Calu3 (cell line): Measurements from ENCODE around the gene SDHC. TPM values are rescaled to one million over a fixed set of nuclear protein-coding genes. Genes with fewer than 3 reads are reported as not detected.

Experiments used
- BruUV-seq: library from RNA; stranded (reverse); fragments of 400-500 nt; replicated peaks from 2 replicates; lab custom pipeline; 2021; lab: Mats Ljungman, UMichigan
- CTCF ChIA-PET: fragments of 300-600 bp; sonication (Branson Sonifier 250); formaldehyde crosslinking; loops from one replicate; lab custom pipeline; 2022; ENCODE audit warnings: antibody characterized with exemption; lab: Charles Lee
- DNase-seq: peaks from one replicate; pipeline ENCODE4 v3.0.0; 2022
- H3K27ac Mint-ChIP-seq: one replicate; pipeline ENCODE4 v1.8.0; 2022; ENCODE audit warnings: mixed read lengths; ENCODE audit not compliant: unreplicated experiment
- H3K27me3 Mint-ChIP-seq: one replicate; pipeline ENCODE4 v1.8.0; 2022; ENCODE audit warnings: mixed read lengths; ENCODE audit not compliant: unreplicated experiment
- H3K36me3 Mint-ChIP-seq: one replicate; pipeline ENCODE4 v1.8.0; 2022; ENCODE audit warnings: mild to moderate bottlenecking, moderate library complexity, mixed read lengths; ENCODE audit not compliant: insufficient read depth, unreplicated experiment
- H3K4me1 Mint-ChIP-seq: one replicate; pipeline ENCODE4 v1.8.0; 2022; ENCODE audit warnings: mild to moderate bottlenecking, low read depth, mixed read lengths; ENCODE audit not compliant: unreplicated experiment
- H3K4me3 Mint-ChIP-seq: one replicate; pipeline ENCODE4 v1.8.0; 2022; ENCODE audit warnings: mild to moderate bottlenecking, low read depth, moderate library complexity, mixed read lengths; ENCODE audit not compliant: unreplicated experiment
- H3K9me3 Mint-ChIP-seq: one replicate; pipeline ENCODE4 v1.8.0; 2022; ENCODE audit warnings: low read depth, mixed read lengths; ENCODE audit not compliant: unreplicated experiment
- intact Hi-C: fragments of 100-400 bp; cut with micrococcal nuclease; formaldehyde crosslinking; loops from one replicate; pipeline ENCODE4 v1.10.0; 2022; ENCODE audit not compliant: unreplicated experiment
- total RNA-seq: library from RNA; stranded (reverse); gene quantifications from 2 replicates; pipeline ENCODE4 v1.2.3, GENCODE V29; 2022
- TF ChIP-seq, protein P1 (sequence below): fragments of 200-600 bp; IDR thresholded peaks from one replicate; pipeline ENCODE4 v1.8.0; 2022; ENCODE audit warnings: antibody characterized with exemption; ENCODE audit not compliant: unreplicated experiment

The SDHC gene
- total RNA-seq, 1 experiment from 2014 or later, result 245 TPM

DNA sequence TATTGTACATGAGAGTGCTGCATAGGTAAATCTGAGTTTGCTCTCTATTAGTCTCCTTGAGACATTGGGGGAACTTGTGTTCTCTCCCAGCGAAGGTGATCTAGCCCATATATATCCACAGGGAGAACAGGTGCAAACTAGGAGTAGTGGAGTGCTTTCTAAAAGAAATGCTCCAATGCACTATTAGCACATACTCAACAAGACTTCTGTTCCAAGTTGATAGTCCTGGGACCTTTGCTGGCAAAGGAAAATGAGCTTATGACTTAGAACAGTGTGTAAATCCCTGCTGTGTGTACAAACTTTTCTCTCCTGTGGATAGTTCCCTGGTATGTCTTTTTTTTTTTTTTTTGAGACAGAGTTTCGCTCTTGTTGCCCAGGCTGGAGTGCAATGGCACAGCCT is 28.0 kb downstream of the SDHC start:
- Mint-ChIP-seq H3K27me3 (no peaks in the 10 kb centered on the region), H3K4me3 (no peak overlapping the region), H3K36me3 (peaks cover 35% of the 10 kb centered on the region), H3K27ac (no peak overlapping the region), H3K9me3 (no peaks in the 10 kb centered on the region), H3K4me1 (no peaks in the 10 kb centered on the region)
- intact Hi-C loops, result no loop called here
- TF ChIP-seq, protein P1, sequence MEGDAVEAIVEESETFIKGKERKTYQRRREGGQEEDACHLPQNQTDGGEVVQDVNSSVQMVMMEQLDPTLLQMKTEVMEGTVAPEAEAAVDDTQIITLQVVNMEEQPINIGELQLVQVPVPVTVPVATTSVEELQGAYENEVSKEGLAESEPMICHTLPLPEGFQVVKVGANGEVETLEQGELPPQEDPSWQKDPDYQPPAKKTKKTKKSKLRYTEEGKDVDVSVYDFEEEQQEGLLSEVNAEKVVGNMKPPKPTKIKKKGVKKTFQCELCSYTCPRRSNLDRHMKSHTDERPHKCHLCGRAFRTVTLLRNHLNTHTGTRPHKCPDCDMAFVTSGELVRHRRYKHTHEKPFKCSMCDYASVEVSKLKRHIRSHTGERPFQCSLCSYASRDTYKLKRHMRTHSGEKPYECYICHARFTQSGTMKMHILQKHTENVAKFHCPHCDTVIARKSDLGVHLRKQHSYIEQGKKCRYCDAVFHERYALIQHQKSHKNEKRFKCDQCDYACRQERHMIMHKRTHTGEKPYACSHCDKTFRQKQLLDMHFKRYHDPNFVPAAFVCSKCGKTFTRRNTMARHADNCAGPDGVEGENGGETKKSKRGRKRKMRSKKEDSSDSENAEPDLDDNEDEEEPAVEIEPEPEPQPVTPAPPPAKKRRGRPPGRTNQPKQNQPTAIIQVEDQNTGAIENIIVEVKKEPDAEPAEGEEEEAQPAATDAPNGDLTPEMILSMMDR, result no peak
- no peak for DNase-seq
- CTCF ChIA-PET, result interaction anchor here (0.6 kb wide), 1 partner anchor 611 kb away, joined by 6 read pairs; no protein-coding TSS in a partner anchor
- no TSS peak for BruUV-seq

DNA sequence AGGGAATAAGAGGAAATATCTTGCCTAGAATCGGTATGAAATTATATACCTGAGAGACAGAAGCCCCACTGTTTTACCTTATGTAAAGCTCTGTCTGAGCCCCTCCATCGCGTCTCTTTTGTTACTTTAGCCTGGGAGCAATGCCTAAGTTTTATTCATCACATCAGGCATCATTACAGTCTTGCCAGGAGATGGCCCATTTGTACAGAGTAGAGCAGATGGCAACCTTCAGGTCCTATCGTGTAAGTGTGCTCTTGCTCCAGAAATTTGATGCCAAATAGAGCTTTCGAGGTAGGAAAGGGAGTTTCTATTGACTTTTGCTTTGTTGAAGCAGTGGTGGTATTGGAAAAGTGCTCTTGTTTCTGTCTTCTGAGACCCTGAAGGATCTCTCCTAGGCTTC is 28.6 kb downstream of the SDHC start:
- Mint-ChIP-seq H3K9me3 (no peaks in the 10 kb centered on the region), H3K27ac (no peak overlapping the region), H3K36me3 (peaks cover 35% of the 10 kb centered on the region), H3K4me3 (no peak overlapping the region), H3K27me3 (no peaks in the 10 kb centered on the region), H3K4me1 (no peaks in the 10 kb centered on the region)
- no peak for DNase-seq
- TF ChIP-seq, protein P1, result no peak
- CTCF ChIA-PET, result no interaction called here
- no TSS peak for BruUV-seq
- intact Hi-C loops, result no loop called here

DNA sequence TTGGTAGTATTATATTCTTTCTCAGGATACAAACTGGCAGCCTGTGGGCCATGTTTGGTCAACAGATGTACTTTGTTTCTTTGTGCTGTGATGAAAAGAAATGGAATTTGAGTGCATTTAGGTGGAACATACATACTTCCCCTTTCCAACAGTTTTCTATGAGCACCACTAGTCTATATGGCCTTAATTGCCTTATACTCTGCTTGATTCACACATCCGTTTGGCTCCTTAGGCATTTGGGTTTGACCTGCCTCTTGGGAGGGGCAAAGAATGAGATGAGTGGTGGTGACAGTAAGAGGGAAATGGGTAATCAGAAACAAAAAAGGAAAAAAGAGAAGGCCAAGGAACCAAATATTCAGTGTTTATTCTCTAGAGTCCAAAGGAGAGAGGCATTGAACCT is 36.5 kb downstream of the SDHC start:
- TF ChIP-seq, protein P1, result no peak
- Mint-ChIP-seq H3K4me3 (no peak overlapping the region), H3K27me3 (no peaks in the 10 kb centered on the region), H3K27ac (no peak overlapping the region), H3K4me1 (no peaks in the 10 kb centered on the region), H3K9me3 (no peaks in the 10 kb centered on the region), H3K36me3 (peaks cover 24% of the 10 kb centered on the region)
- CTCF ChIA-PET, result no interaction called here
- intact Hi-C loops, result no loop called here
- BruUV-seq, result no TSS peak
- no peak for DNase-seq

DNA sequence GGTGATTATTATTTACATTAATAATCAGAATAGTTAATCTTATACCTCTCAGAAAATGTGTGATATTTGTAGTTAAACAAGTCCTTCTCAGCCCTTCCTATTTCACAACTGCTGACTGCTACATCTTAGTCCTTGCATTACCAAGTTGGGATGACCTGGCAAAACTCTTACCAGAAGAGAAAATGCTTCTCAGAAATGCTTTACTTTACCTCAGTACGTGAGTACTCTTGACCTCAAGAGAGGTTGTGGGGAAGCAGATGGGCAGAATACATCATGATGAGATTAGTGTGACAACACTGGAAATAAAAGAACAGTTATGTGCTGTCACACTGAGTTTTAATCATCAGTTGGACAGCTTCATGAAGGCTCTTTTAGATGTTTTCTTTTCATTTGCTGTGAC is 37.3 kb downstream of the SDHC start:
- H3K27me3 Mint-ChIP-seq, result no peaks in the 10 kb centered on the region
- no peak for DNase-seq
- H3K4me3 Mint-ChIP-seq, result no peak overlapping the region
- H3K27ac Mint-ChIP-seq, result no peak overlapping the region
- no TSS peak for BruUV-seq
- CTCF ChIA-PET, result interaction anchor here (0.6 kb wide), 1 partner anchor 23 kb away, joined by 3 read pairs; no protein-coding TSS in a partner anchor
- H3K36me3 Mint-ChIP-seq, result peaks cover 18% of the 10 kb centered on the region
- intact Hi-C loops, result no loop called here
- TF ChIP-seq, protein P1, result no peak
- no peaks in the 10 kb centered on the region for H3K4me1 Mint-ChIP-seq
- no peaks in the 10 kb centered on the region for H3K9me3 Mint-ChIP-seq
